ENCODE data around the gene TM6SF1.
"Not testable (repeated sequence)": the region's sequence is repeated elsewhere in the genome, so short reads cannot be mapped to it uniquely, and the experiment has no call there.

The TM6SF1 gene

GRCh38 chr15:83118968-83119367 lies 11.5 kb downstream of the TM6SF1 start:
- no peak for DNase-seq

GRCh38 chr15:83119968-83120581 lies 12.6 kb downstream of the TM6SF1 start:
- no peak for DNase-seq

- DNase-seq: no peak
Measured at GRCh38 chr15:83123529-83123928, 16.1 kb downstream of the TM6SF1 start.

GRCh38 chr15:83127547-83128150 lies 20.2 kb downstream of the TM6SF1 start:
- no peak for DNase-seq

- no peak for DNase-seq
Measured at GRCh38 chr15:83129791-83130190, 22.3 kb downstream of the TM6SF1 start.

GRCh38 chr15:83132861-83133523 lies 25.5 kb downstream of the TM6SF1 start:
- no peak for DNase-seq

- not testable (repeated sequence) for DNase-seq
Measured at GRCh38 chr15:83142151-83142550, 34.7 kb downstream of the TM6SF1 start.

- no peak for DNase-seq
Measured at GRCh38 chr15:83144771-83145170, 37.3 kb downstream of the TM6SF1 start.

GRCh38 chr15:83153288-83153687 lies 45.8 kb downstream of the TM6SF1 start:
- DNase-seq: no peak

- no peak for DNase-seq
Measured at GRCh38 chr15:83155942-83156341, 48.5 kb downstream of the TM6SF1 start.

- DNase-seq: peak; percentile 9
Measured at GRCh38 chr15:83158393-83158792, 50.9 kb downstream of the TM6SF1 start.

GRCh38 chr15:83160741-83161140 lies 53.3 kb downstream of the TM6SF1 start:
- no peak for DNase-seq

GRCh38 chr15:83163032-83163431 lies 55.6 kb downstream of the TM6SF1 start:
- DNase-seq: no peak

GRCh38 chr15:83164111-83164770 lies 56.8 kb downstream of the TM6SF1 start:
- peak; percentile 79 for DNase-seq

- no peak for DNase-seq
Measured at GRCh38 chr15:83164771-83165404, 57.4 kb downstream of the TM6SF1 start.

- no peak for DNase-seq
Measured at GRCh38 chr15:83166218-83166617, 58.8 kb downstream of the TM6SF1 start.

GRCh38 chr15:83166830-83167229 lies 59.4 kb downstream of the TM6SF1 start:
- DNase-seq: no peak

- not testable (repeated sequence) for DNase-seq
Measured at GRCh38 chr15:83169576-83169975, 62.1 kb downstream of the TM6SF1 start.

- DNase-seq: no peak
Measured at GRCh38 chr15:83170474-83171165, 63.2 kb downstream of the TM6SF1 start.

GRCh38 chr15:83174891-83175290 lies 67.4 kb downstream of the TM6SF1 start:
- DNase-seq: no peak

- no peak for DNase-seq
Measured at GRCh38 chr15:83178390-83178789, 70.9 kb downstream of the TM6SF1 start.

- no peak for DNase-seq
Measured at GRCh38 chr15:83178869-83179325, 71.5 kb downstream of the TM6SF1 start.

GRCh38 chr15:83185561-83185960 lies 78.1 kb downstream of the TM6SF1 start:
- no peak for DNase-seq

Data from NCI-H226 (cell line).